GM12872 (cell line): ENCODE measurements around the gene FUT8.

Experiments
- TF ChIP-seq, protein P1 (sequence below): IDR thresholded peaks from 3 replicates; pipeline ENCODE4 v1.5.1; 2011; ENCODE audit warnings: low read depth, mild to moderate bottlenecking, low read length, moderate library complexity; ENCODE audit not compliant: insufficient read depth

FUT8 gene

DNA sequence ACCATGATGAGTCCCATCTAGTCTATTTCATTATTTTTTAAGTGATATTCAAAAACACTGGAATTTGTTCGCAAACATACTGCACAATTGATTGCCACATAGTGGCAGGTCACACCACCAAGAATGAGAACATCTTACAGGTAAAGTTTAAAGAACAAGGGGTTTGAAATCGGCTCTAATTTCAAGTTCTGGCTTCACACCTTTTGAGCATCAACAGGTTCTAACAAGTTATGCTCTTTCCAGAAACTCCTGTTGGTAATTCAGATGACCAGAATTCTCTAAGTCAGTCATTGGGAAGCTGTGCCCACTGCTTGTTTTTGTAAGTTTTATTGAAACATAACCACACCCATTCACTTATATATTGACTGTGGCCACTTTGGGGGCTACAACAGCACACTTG is 336.3 kb downstream of the FUT8 start:
- TF ChIP-seq, protein P1, sequence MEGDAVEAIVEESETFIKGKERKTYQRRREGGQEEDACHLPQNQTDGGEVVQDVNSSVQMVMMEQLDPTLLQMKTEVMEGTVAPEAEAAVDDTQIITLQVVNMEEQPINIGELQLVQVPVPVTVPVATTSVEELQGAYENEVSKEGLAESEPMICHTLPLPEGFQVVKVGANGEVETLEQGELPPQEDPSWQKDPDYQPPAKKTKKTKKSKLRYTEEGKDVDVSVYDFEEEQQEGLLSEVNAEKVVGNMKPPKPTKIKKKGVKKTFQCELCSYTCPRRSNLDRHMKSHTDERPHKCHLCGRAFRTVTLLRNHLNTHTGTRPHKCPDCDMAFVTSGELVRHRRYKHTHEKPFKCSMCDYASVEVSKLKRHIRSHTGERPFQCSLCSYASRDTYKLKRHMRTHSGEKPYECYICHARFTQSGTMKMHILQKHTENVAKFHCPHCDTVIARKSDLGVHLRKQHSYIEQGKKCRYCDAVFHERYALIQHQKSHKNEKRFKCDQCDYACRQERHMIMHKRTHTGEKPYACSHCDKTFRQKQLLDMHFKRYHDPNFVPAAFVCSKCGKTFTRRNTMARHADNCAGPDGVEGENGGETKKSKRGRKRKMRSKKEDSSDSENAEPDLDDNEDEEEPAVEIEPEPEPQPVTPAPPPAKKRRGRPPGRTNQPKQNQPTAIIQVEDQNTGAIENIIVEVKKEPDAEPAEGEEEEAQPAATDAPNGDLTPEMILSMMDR, result no peak

DNA sequence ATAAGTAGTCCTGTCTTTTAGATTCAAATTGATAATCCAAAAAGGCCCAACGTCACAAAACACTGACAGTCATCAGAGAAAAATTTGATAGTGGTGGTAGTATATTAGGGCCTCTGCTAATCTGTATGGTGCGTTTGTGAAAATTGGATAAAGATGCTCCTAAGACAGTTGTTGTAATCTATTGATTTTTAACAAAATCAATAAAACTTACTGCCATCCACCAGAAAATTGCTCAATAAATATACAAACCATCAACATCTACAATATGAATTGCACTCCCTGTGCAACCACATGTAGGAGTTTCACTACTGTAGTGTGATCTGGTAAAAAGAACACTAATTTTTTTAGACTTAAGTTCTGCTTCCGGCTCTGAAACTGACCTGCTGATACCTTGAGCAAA is 336.8 kb downstream of the FUT8 start:
- TF ChIP-seq, protein P1, result no peak

DNA sequence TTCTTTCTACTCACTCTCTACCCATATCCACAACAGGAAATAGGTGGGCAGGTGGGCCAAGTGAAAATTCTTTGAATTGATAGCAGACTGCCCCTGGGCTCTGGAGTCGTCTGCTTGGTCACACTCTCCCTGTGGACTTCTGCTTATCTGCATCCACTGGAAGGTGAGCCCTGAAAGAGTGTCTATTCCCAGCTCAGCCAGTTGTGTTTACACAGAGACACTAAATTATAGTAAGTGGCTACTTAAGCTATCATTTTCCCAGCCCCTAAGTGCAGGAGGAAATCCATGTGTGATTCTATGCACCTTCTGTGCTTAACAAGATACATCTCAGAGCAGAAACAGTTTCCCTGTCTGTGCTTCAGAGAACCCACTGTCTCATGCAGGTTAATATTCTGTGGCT is 338.4 kb downstream of the FUT8 start:
- TF ChIP-seq, protein P1, result no peak

- TF ChIP-seq, protein P1, result no peak
Observed at GRCh38 chr14:65751510-65751909, 339.0 kb downstream of the FUT8 start.

GRCh38 chr14:65753061-65753460 is 340.5 kb downstream of the FUT8 start:
- TF ChIP-seq, protein P1, result no peak

DNA sequence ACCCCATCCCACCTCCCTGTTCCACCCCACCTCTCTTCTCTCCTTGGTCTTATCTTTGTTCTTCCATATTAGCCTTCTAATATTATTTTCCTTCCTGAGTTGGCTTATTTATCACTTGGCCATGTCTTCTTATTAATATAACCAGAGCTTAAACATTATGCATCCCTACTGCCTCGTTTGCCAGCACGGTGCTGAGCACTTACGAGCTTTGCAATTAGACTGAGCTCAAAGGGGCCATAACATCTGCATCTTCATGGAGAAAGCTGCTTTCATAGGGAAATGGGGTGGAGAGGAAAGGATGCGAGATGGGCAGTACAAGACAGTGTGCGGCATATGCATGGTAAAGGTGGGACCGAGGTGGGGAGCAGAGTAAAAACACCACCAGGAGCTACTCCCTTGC is 342.8 kb downstream of the FUT8 start:
- TF ChIP-seq, protein P1, result no peak

DNA sequence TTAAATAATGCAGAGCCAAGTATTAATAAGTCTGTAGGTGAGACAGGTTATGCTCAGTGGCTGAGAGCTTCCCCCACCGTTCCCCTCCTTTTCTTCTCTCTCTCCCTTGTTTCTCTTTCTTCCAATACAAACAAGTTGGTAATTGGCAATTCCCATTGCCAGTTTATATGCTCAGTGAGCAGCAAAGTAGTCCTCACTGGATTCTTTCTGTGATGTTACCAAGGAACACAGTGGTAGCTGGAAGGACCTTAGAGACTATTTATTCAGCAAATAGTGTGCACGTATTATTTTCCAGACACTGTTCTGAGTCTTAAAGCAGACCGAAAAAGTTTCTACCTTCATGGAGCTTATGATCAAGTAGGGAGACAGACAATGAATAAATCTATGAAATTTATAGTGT is 344.4 kb downstream of the FUT8 start:
- TF ChIP-seq, protein P1, result no peak

DNA sequence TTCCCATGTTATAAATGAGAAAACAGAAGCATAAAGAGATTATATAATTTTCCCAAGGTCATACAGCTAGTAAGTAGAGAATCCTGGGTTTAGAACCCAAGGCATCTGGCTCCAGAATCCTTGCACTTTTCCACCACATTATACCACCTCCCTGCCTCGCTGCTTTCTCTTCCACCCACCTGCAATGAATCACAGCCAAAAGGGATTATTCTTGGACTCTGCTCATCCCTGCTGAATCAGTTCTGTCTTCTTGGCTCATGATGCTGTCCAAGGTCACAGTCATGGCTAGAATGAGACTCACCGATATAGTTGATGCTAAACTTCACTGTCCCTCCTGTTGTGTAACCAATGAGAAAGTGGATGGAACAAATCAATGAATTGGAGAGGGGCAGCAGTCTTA is 356.6 kb downstream of the FUT8 start:
- TF ChIP-seq, protein P1, result no peak
